Heart left ventricle (tissue), 16 donors: ENCODE results near the gene COQ5. TPM values are rescaled to one million over a fixed set of nuclear protein-coding genes. Genes with fewer than 3 reads are reported as not detected.
"Not testable (repeated sequence)": the region's sequence is repeated elsewhere in the genome, so short reads cannot be mapped to it uniquely, and the experiment has no call there.

Experiments
- ATAC-seq, 4 donors: fragments of 200-7000 bp; cut with Tn5 transposase; one replicate each; pipeline ENCODE4 v1.9.1; 2020 to 2022; ENCODE audit warnings: moderate library complexity in 4 of 4, mild to moderate bottlenecking in 3 of 4, moderate number of reproducible peaks in 1 of 4
- DNase-seq, 5 donors: peaks; one replicate each; pipeline ENCODE4 v3.0.0-alpha.2; 2020
- H3K27ac ChIP-seq, 12 donors: fragments of 200-600 bp; sonication (generic) in 4 of 12; one replicate each; pipeline versions ENCODE4 v1.5.0 to v1.8.0; 2016 to 2022; ENCODE audit warnings: mild to moderate bottlenecking in 2 of 12
- H3K27me3 ChIP-seq, 9 donors: fragments of 200-600 bp; sonication (generic) in 2 of 9; one replicate each; pipeline versions ENCODE4 v1.5.1 to v1.8.0; 2016 to 2022; ENCODE audit warnings: mild to moderate bottlenecking in 3 of 9
- H3K36me3 ChIP-seq, 9 donors: fragments of 200-600 bp; sonication (generic) in 2 of 9; one replicate each; pipeline versions ENCODE4 v1.5.0 to v1.8.0; 2018 to 2022; ENCODE audit warnings: mild to moderate bottlenecking in 2 of 9
- H3K4me1 ChIP-seq, 12 donors: fragments of 200-600 bp; sonication (generic) in 4 of 12; one replicate each; pipeline versions ENCODE4 v1.5.0 to v1.8.0; 2016 to 2022; ENCODE audit warnings: mild to moderate bottlenecking in 3 of 12
- H3K4me3 ChIP-seq, 12 donors: fragments of 200-600 bp; sonication (generic) in 4 of 12; one replicate each; pipeline versions ENCODE4 v1.5.0 to v1.8.0; 2017 to 2022; ENCODE audit warnings: mild to moderate bottlenecking in 9 of 12, moderate library complexity in 4 of 12
- H3K9me3 ChIP-seq, 12 donors: fragments of 200-600 bp; sonication (generic) in 4 of 12; one replicate each; pipeline versions ENCODE4 v1.5.0 to v1.8.0; 2016 to 2022; ENCODE audit warnings: mild to moderate bottlenecking in 1 of 12
- CTCF ChIP-seq, 12 donors: fragments of 200-600 bp; sonication (generic) in 4 of 12; IDR thresholded peaks; one replicate each; pipeline versions ENCODE4 v1.5.0 to v1.8.0; 2018 to 2022; ENCODE audit warnings: antibody characterized with exemption in 12 of 12, mild to moderate bottlenecking in 5 of 12
- POLR2A ChIP-seq, 2 donors: fragments of 450-650 bp; IDR thresholded peaks; one replicate each; pipeline ENCODE4 v1.6.1; 2017; ENCODE audit warnings: antibody characterized with exemption in 2 of 2, mild to moderate bottlenecking in 2 of 2, moderate library complexity in 2 of 2
- WGBS, 4 donors: extraction: QIAGEN DNeasy Blood & Tissue Kit in 2 of 4; methylation state at CpG; one replicate each; pipeline versions ENCODE4 v1.1.5 to v1.1.7; 2013 to 2018; 5-methylcytosine and 5-hydroxymethylcytosine counted together
- intact Hi-C, 10 donors: fragments of 100-400 bp; cut with DNase I; formaldehyde crosslinking; loops; one replicate each; pipeline versions ENCODE4 v1.11.1 to v1.14.2; 2022
- polyA plus RNA-seq, 2 donors: library from polyadenylated mRNA; stranded (reverse); fragments of 200-250 nt; gene quantifications; one replicate each; pipeline ENCODE4 v1.2.3, GENCODE V29; 2013
- total RNA-seq, 9 donors: library from RNA; depleted of rRNA in 2 of 9; stranded (reverse); fragments of >200 nt in 2 of 9; fragmentation: NEBNext Ultra II Directional in 3 of 9; extraction: Animal tissue kit (Norgen Biotek cat#: 25700) in 3 of 9; gene quantifications; one replicate each; pipeline versions ENCODE4 v1.1.0 to v1.2.4, GENCODE V29; 2016 to 2023
- donor health status: ischemic (EF 13 %, LVEDD 7.1; RV severe dilation, severe dysfunction).
- donor health status: healthy with polysubstance abuse.
- donor health status: DM: no; HTN: yes; CAD: no.
- donor health status: DM: no; HTN: no; CAD: no.
- donor health status: ischemic (EF 25% LVEDD 6.9; RV normal size, moderate dysfunction).
- donor health status: ischemic (EF 25% LVEDD 5.7; RV mildly dilated, moderate dysfunction).
- donor health status: healthy.
- donor health status: DM: yes; HTN: yes; CAD: no.
- donor health status: ischemic (EF 35%, LVEDD 5.7; RV mildly dilated, moderate dysfunction).
- donor health status: nonischemic (EF 11% LVEDD 7.7; RV severe dilation, severe dysfunction).
- donor health status: DM: yes; HTN: yes; CAD: no.
- donor health status: PGD.
- donor health status: ischemic (EF 29% LVEDD 5.4; RV normal size, mild dysfunction).
- donor health status: nonischemic (EF 23%, LVEDD 6.1; RV moderate dilation, normal function).

The COQ5 gene
- total and polyA plus RNA-seq, 11 donors: 27.9 to 48.9 (median 36.7) TPM

GRCh38 chr12:120532701-120533238, 3.8 kb upstream of the COQ5 start:
- Histone ChIP-seq H3K9me3 (no peaks in the 10 kb centered on the region), H3K4me3 (no peak overlapping the region), H3K27me3 (no peaks in the 10 kb centered on the region), H3K27ac (no peak overlapping the region), H3K4me1 (peaks cover 6 to 42% (median 26%) of the 10 kb centered on the region in 12 donors), H3K36me3 (peaks cover 0 to 12% (median 0%) of the 10 kb centered on the region in 9 donors)
- no peak for TF ChIP-seq POLR2A (IDR thresholded peaks at IDR 0.05)
- TF ChIP-seq CTCF (IDR thresholded peaks at IDR 0.05): no peak
- ATAC-seq: no peak
- intact Hi-C loops: loop anchor here in 1 of 10 donors (5.0 kb wide), 1 partner anchor 35 kb away; the partner anchor contains the start of gene DYNLL1
- 73 to 81% (median 79%) methylated on average over 4 of the region's 4 CpGs for WGBS, 4 donors
- DNase-seq: no peak

GRCh38 chr12:120530418-120530761, 1.4 kb upstream of the COQ5 start:
- intact Hi-C loops: loop anchor here in 1 of 10 donors (5.0 kb wide), 1 partner anchor 33 kb away; the partner anchor contains the start of gene DYNLL1
- not testable (repeated sequence) for H3K27me3 ChIP-seq, ATAC-seq, H3K36me3 ChIP-seq, DNase-seq, H3K9me3 ChIP-seq
- H3K4me1 ChIP-seq: peaks cover 0 to 22% (median 5%) of the 10 kb centered on the region in 12 donors
- peak overlapping the region in 5 of 12 donors; percentile 86 to 96 (median 92) for H3K27ac ChIP-seq
- H3K4me3 ChIP-seq: peak overlapping the region in 5 of 12 donors; percentile 67 to 85 (median 75)

- WGBS, 4 donors: 51 to 57% (median 57%) methylated on average over 19 of the region's 19 CpGs
- no peak for DNase-seq
- no peaks in the 10 kb centered on the region for H3K9me3 ChIP-seq
- intact Hi-C loops: loop anchor here in 2 of 10 donors (5.0 to 10.0 kb wide), 2 partner anchors 33 to 45 kb away; partner anchors contain the start of gene DYNLL1 (in 1 of the 2)
- peaks cover 0 to 8% (median 0%) of the 10 kb centered on the region in 9 donors for H3K36me3 ChIP-seq
- H3K4me3 ChIP-seq: peak overlapping the region; percentile 50 to 96 (median 71)
- H3K4me1 ChIP-seq: peaks cover 0 to 18% (median 5%) of the 10 kb centered on the region in 12 donors
- H3K27me3 ChIP-seq: no peaks in the 10 kb centered on the region
- TF ChIP-seq CTCF (IDR thresholded peaks at IDR 0.05): no peak
- no peak for TF ChIP-seq POLR2A (IDR thresholded peaks at IDR 0.05)
- peak in 2 of 4 donors; percentile 21 to 25 for ATAC-seq
- peak overlapping the region; percentile 77 to 97 (median 92) for H3K27ac ChIP-seq
Observed at GRCh38 chr12:120529641-120530417, 871 bp upstream of the COQ5 start.

DNA sequence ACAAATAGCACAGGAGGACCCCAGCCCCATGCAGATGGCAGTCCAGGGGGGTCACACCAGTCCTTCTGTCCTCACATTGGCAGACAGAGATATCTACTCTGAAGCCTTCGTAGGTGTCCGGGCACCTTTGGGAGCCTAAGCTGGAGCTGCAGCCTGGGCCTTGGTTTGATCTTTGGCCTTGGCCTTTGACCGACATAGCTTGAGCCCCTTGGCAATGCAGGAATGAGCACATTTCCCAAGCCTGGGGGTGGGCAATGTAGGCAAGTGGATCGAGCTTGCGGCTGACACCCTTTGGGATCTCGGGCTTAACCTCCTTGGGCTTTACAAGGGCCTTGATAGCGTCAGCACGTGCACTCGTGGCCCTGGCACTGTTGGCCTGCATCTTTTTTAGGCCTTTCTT, 6.4 kb downstream of the COQ5 start:
- H3K36me3 ChIP-seq: peaks cover 0 to 55% (median 17%) of the 10 kb centered on the region in 9 donors
- 89 to 92% (median 90%) methylated on average over 8 to 9 of the region's 9 CpGs for WGBS, 4 donors
- no peak for ATAC-seq

DNA sequence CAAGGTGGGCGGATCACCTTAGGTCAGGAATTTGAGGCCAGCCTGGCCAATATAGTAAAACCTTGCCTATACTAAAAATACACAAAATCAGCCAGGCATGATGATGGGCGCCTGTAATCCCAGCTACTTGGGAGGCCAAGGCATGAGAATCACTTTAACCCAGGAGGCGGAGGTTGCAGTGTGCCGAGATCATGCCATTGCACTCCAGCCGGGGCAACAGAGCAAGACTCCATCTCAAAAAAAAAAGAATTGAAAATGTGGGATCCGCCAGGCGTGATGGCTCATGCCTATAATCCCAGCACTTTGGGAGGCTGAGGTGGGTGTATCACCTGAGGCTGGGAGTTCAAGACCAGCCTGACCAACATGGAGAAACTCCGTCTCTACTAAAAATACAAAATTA, 9.6 kb downstream of the COQ5 start:
- H3K27ac ChIP-seq, H3K27me3 ChIP-seq, H3K4me1 ChIP-seq, DNase-seq, intact Hi-C loops, ATAC-seq, H3K4me3 ChIP-seq, H3K9me3 ChIP-seq: not testable (repeated sequence)
- WGBS, 4 donors: 97 to 98% (median 98%) methylated on average over 8 of the region's 8 CpGs
- peaks cover 0 to 78% (median 47%) of the 10 kb centered on the region in 9 donors for H3K36me3 ChIP-seq

More for the DNA sequence above, 6.4 kb downstream of the COQ5 start:
- Histone ChIP-seq H3K4me1 (peaks cover 0 to 5% (median 0%) of the 10 kb centered on the region in 12 donors), H3K27ac (no peak overlapping the region), H3K4me3 (no peak overlapping the region), H3K27me3 (no peaks in the 10 kb centered on the region), H3K9me3 (no peaks in the 10 kb centered on the region)
- intact Hi-C loops: loop anchor here in 1 of 10 donors (10.0 kb wide), 1 partner anchor 52 kb away; no protein-coding TSS in a partner anchor
- TF ChIP-seq POLR2A (IDR thresholded peaks at IDR 0.05) (no peak), CTCF (IDR thresholded peaks at IDR 0.05) (no peak)
- no peak for DNase-seq
